Measurements from ENCODE around the gene TMEM223.

The TMEM223 gene

GRCh38 chr11:62811659-62812058 is 19.9 kb upstream of the TMEM223 start:
- ChIA-PET CTCF (interaction anchor here (0.7 to 2.5 kb wide), 4 partner anchors 16 to 33 kb away, joined by 3 to 13 read pairs (median 4); partner anchors contain the start of gene TMEM179B), POLR2A (interaction anchor here (0.7 kb wide), 2 partner anchors 11 to 23 kb away, joined by 4 to 5 read pairs; no protein-coding TSS in a partner anchor)
- no peak for TF ChIP-seq CTCF (IDR thresholded peaks at IDR 0.05; ENCODE audit: control extremely low read depth, extremely low read depth, low read depth, missing control alignments)
- no peak for DNase-seq (ENCODE audit: extremely low spot score)

- ChIA-PET POLR2A (interaction anchor here (0.5 kb wide), 1 partner anchor 8 kb away, joined by 3 read pairs; no protein-coding TSS in a partner anchor), CTCF (interaction anchor here (0.7 to 1.3 kb wide), 2 partner anchors 17 to 33 kb away, joined by 3 to 4 read pairs; no protein-coding TSS in a partner anchor)
- TF ChIP-seq CTCF (IDR thresholded peaks at IDR 0.05; ENCODE audit: control extremely low read depth, extremely low read depth, low read depth, missing control alignments), result no peak
- DNase-seq (ENCODE audit: extremely low spot score), result no peak
Measured at GRCh38 chr11:62810748-62811147, 18.9 kb upstream of the TMEM223 start.

- no peak for TF ChIP-seq CTCF (IDR thresholded peaks at IDR 0.05; ENCODE audit: control extremely low read depth, extremely low read depth, low read depth, missing control alignments)
- no peak for DNase-seq (ENCODE audit: extremely low spot score)
- CTCF ChIA-PET, result interaction anchor here (0.9 to 3.7 kb wide), 6 partner anchors 10 to 21 kb away, joined by 3 to 24 read pairs (median 4); partner anchors contain the start of gene TMEM179B
- POLR2A ChIA-PET, result interaction anchor here (0.5 to 2.4 kb wide), 12 partner anchors 9 to 80 kb away, joined by 3 to 25 read pairs (median 6); partner anchors contain the start of genes STX5, TEX54 and TMEM179B
Measured at GRCh38 chr11:62806611-62807121, 14.9 kb upstream of the TMEM223 start.

- no peak for DNase-seq (ENCODE audit: extremely low spot score)
- no peak for TF ChIP-seq CTCF (IDR thresholded peaks at IDR 0.05; ENCODE audit: control extremely low read depth, extremely low read depth, low read depth, missing control alignments)
- ChIA-PET CTCF (interaction anchor here (0.9 to 3.7 kb wide), 7 partner anchors 10 to 26 kb away, joined by 3 to 24 read pairs (median 4); partner anchors contain the start of genes STX5 and TMEM179B), POLR2A (interaction anchor here (0.6 to 2.4 kb wide), 17 partner anchors 9 to 141 kb away, joined by 3 to 25 read pairs (median 4); partner anchors contain the start of genes C11orf98, CSKMT, STX5 and TEX54)
Measured at GRCh38 chr11:62805961-62806441, 14.2 kb upstream of the TMEM223 start.

GRCh38 chr11:62805076-62805892 is 13.5 kb upstream of the TMEM223 start, which contains the start of gene NXF1:
NXF1 (minus strand) TSS chr11:62805440; CDS start chr11:62805356, 84 bp downstream.
- ChIA-PET POLR2A (interaction anchor here (0.6 to 2.4 kb wide), 18 partner anchors 9 to 140 kb away, joined by 3 to 25 read pairs (median 4); partner anchors contain the start of genes C11orf98, CSKMT, STX5 and TEX54), CTCF (interaction anchor here (0.9 to 3.7 kb wide), 6 partner anchors 10 to 27 kb away, joined by 3 to 24 read pairs (median 4); partner anchors contain the start of genes STX5 and TMEM179B)
- no peak for TF ChIP-seq CTCF (IDR thresholded peaks at IDR 0.05; ENCODE audit: control extremely low read depth, extremely low read depth, low read depth, missing control alignments)
- peak; percentile 100 for DNase-seq (ENCODE audit: extremely low spot score)

Data from GM10248 (cell line).